NCI-H146 treated with DMSO at 0.1 percent for 48 hours (cell line): ENCODE measurements around the gene TUBAL3.

Experiments used
- DNase-seq: peaks from one replicate; lab custom pipeline; 2025; ENCODE audit not compliant: unreplicated experiment; lab: John Stamatoyannopoulos, UW

TUBAL3 gene

GRCh38 chr10:5404208-5405041 is at the start of gene TUBAL3:
Gene TUBAL3 (minus strand): TSS chr10:5404828. CDS start chr10:5404792, 36 bp downstream.
- DNase-seq, result no peak

GRCh38 chr10:5453749-5454489 is 49.3 kb upstream of the TUBAL3 start:
- no peak for DNase-seq

GRCh38 chr10:5450605-5451384 is 46.2 kb upstream of the TUBAL3 start:
- DNase-seq, result no peak

GRCh38 chr10:5449823-5450222 is 45.2 kb upstream of the TUBAL3 start:
- no peak for DNase-seq

- DNase-seq, result no peak
Measured at GRCh38 chr10:5449227-5449626, 44.6 kb upstream of the TUBAL3 start.

GRCh38 chr10:5448333-5449001 is 43.8 kb upstream of the TUBAL3 start:
- DNase-seq, result no peak

GRCh38 chr10:5447611-5448071 is 43.0 kb upstream of the TUBAL3 start:
- DNase-seq, result no peak

- no peak for DNase-seq
Measured at GRCh38 chr10:5447056-5447455, 42.4 kb upstream of the TUBAL3 start.

GRCh38 chr10:5446390-5446926 is 41.8 kb upstream of the TUBAL3 start:
- no peak for DNase-seq

- DNase-seq, result no peak
Measured at GRCh38 chr10:5445006-5445405, 40.4 kb upstream of the TUBAL3 start.

GRCh38 chr10:5443429-5443828 is 38.8 kb upstream of the TUBAL3 start:
- DNase-seq, result no peak

- no peak for DNase-seq
Measured at GRCh38 chr10:5442990-5443370, 38.4 kb upstream of the TUBAL3 start.

GRCh38 chr10:5442065-5442989 is 37.7 kb upstream of the TUBAL3 start:
- peak; percentile 69 for DNase-seq

- no peak for DNase-seq
Measured at GRCh38 chr10:5441106-5441505, 36.5 kb upstream of the TUBAL3 start.

- no peak for DNase-seq
Measured at GRCh38 chr10:5440206-5440605, 35.6 kb upstream of the TUBAL3 start.

GRCh38 chr10:5435328-5435727 is 30.7 kb upstream of the TUBAL3 start:
- DNase-seq, result no peak

- peak; percentile 63 for DNase-seq
Measured at GRCh38 chr10:5434017-5434753, 29.6 kb upstream of the TUBAL3 start.

- DNase-seq, result no peak
Measured at GRCh38 chr10:5433182-5433581, 28.6 kb upstream of the TUBAL3 start.

GRCh38 chr10:5428133-5428532 is 23.5 kb upstream of the TUBAL3 start:
- no peak for DNase-seq
